Sigmoid colon (tissue), 4 donors: ENCODE data around the gene KCNH8.

ENCODE experiments used
- CTCF ChIP-seq, 4 experiments: fragments of 450-650 bp in 3 of 4; fragments of 200-600 bp in 1 of 4; IDR thresholded peaks; one replicate each; pipeline ENCODE4 v1.5.1; 2016 to 2019; ENCODE audit warnings: antibody characterized with exemption in 4 of 4, mild to moderate bottlenecking in 3 of 4, moderate library complexity in 2 of 4
- POLR2A ChIP-seq, 2 donors: fragments of 450-650 bp; IDR thresholded peaks; one replicate each; pipeline ENCODE4 v1.6.1; 2016; ENCODE audit warnings: antibody characterized with exemption in 2 of 2, mild to moderate bottlenecking in 2 of 2, moderate library complexity in 2 of 2
- POLR2AphosphoS5 ChIP-seq, 4 donors: sonication (generic); formaldehyde crosslinking; IDR thresholded peaks; one replicate each; pipeline ENCODE4 v1.6.1; 2017; ENCODE audit warnings: antibody characterized with exemption in 4 of 4

- TF ChIP-seq POLR2A (IDR thresholded peaks at IDR 0.05): no peak
- TF ChIP-seq CTCF (IDR thresholded peaks at IDR 0.05): no peak
- no peak for TF ChIP-seq POLR2AphosphoS5 (IDR thresholded peaks at IDR 0.05)
These were observed 399.6 kb downstream of the KCNH8 start for GRCh38 chr3:19547665-19548464.
